ENCODE data around the gene CELSR1. TPM values are rescaled to one million over a fixed set of nuclear protein-coding genes. Genes with fewer than 3 reads are reported as not detected.

CELSR1 gene
- total RNA-seq, 1 experiment from 2014 or later: 33.2 TPM

GRCh38 chr22:46429325-46429853, 108.0 kb downstream of the CELSR1 start:
- POLR2A ChIA-PET: no interaction called here
- TF ChIP-seq CTCF (IDR thresholded peaks at IDR 0.05; ENCODE audit: insufficient read depth in 1 of 2, low read depth in 1 of 2, low read length in 1 of 2, severe bottlenecking in 1 of 2, unreplicated experiment in 1 of 2): no peak
- Mint-ChIP-seq H3K27me3 (ENCODE audit: insufficient read depth, unreplicated experiment) (no peaks in the 10 kb centered on the region), H3K36me3 (ENCODE audit: insufficient read depth, unreplicated experiment) (peaks cover 18% of the 10 kb centered on the region), H3K27ac (ENCODE audit: unreplicated experiment) (no peak overlapping the region), H3K9me3 (ENCODE audit: unreplicated experiment) (peaks cover 11% of the 10 kb centered on the region), H3K4me3 (ENCODE audit: unreplicated experiment) (no peak overlapping the region), H3K4me1 (ENCODE audit: low read depth, unreplicated experiment) (peaks cover 15% of the 10 kb centered on the region)
- Histone ChIP-seq H3K4me1 (peaks cover 21% of the 10 kb centered on the region), H3K9me3 (no peaks in the 10 kb centered on the region), H3K36me3 (ENCODE audit: control insufficient read depth, insufficient read depth, low read length) (no peaks in the 10 kb centered on the region), H3K4me3 (ENCODE audit: low read depth, low read length) (no peak overlapping the region), H3K27me3 (replicated peaks; ENCODE audit: control insufficient read depth, insufficient read depth, low read length) (no peaks in the 10 kb centered on the region)
- BruUV-seq (replicated peaks): no TSS peak
- intact Hi-C loops (cut with micrococcal nuclease; ENCODE audit: unreplicated experiment): no loop called here
- DNase-seq: no peak
- CTCF ChIA-PET: no interaction called here

DNA sequence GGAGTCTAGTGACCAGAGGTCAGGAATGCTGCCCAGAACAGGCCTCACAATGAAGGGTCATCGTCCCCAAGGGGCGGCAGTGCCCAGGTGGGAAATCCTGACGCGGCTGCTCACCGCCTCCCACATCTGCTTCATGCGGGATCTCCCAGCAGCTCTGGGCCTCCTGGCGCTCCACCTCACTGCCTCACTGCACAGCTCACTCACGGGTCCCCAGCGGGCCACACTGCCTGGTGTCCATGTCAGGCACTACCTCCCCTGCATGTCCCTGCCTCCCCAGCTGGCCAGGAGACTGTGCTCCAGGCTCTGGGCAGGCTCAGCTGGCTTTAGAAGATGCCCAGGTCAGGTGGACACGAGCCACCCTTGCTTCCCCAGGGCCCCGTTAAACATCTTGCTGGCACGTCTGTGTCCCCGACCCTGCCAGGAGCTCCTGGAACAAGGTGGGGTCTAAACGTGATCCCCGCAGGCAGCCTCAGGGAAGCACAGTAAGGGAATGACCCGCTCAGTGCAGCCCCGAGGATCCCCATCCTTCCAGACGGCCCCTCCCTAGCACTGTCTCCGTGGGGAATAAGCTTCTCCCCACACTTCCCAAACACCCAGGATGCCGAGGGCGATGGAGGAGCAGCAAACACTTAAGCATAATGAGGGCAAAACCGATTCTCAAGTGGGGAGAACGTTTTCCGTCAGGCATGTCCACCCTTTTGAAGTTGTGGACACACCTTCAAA, 108.7 kb downstream of the CELSR1 start:
- Histone ChIP-seq H3K4me1 (peaks cover 21% of the 10 kb centered on the region), H3K36me3 (ENCODE audit: control insufficient read depth, insufficient read depth, low read length) (no peaks in the 10 kb centered on the region), H3K4me3 (ENCODE audit: low read depth, low read length) (no peak overlapping the region), H3K9me3 (no peaks in the 10 kb centered on the region), H3K27me3 (replicated peaks; ENCODE audit: control insufficient read depth, insufficient read depth, low read length) (no peaks in the 10 kb centered on the region)
- intact Hi-C loops (cut with micrococcal nuclease; ENCODE audit: unreplicated experiment): no loop called here
- H3K27me3 Mint-ChIP-seq (ENCODE audit: insufficient read depth, unreplicated experiment): no peaks in the 10 kb centered on the region
- H3K27ac Mint-ChIP-seq (ENCODE audit: unreplicated experiment): no peak overlapping the region
- peaks cover 15% of the 10 kb centered on the region for H3K4me1 Mint-ChIP-seq (ENCODE audit: low read depth, unreplicated experiment)
- no TSS peak for BruUV-seq (replicated peaks)
- peaks cover 11% of the 10 kb centered on the region for H3K9me3 Mint-ChIP-seq (ENCODE audit: unreplicated experiment)
- no peak for TF ChIP-seq CTCF (IDR thresholded peaks at IDR 0.05; ENCODE audit: insufficient read depth in 1 of 2, low read depth in 1 of 2, low read length in 1 of 2, severe bottlenecking in 1 of 2, unreplicated experiment in 1 of 2)
- CTCF ChIA-PET: no interaction called here
- peaks cover 18% of the 10 kb centered on the region for H3K36me3 Mint-ChIP-seq (ENCODE audit: insufficient read depth, unreplicated experiment)
- DNase-seq: no peak
- no peak overlapping the region for H3K4me3 Mint-ChIP-seq (ENCODE audit: unreplicated experiment)
- POLR2A ChIA-PET: no interaction called here

DNA sequence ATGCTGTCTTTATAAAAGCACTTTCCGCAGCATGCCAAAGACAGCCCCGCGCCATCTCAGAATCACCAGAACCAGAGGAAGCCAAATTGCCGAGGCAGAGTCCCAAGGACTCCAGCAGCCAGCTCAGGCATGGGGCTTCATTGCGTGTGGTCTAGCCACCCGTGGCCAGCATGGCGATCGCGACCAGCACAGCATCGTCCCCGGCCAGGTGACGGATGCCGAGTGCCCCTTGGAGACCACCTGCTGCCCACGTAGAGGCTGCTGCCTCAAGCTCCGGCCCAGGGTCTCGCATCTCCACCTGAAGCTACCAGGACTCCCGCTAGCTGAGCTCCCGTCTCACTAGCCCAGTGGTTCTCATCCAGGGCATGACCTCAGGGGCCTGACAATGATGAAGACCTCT, 109.2 kb downstream of the CELSR1 start:
- ChIA-PET CTCF (no interaction called here), POLR2A (no interaction called here)
- no TSS peak for BruUV-seq (replicated peaks)
- no peak for TF ChIP-seq CTCF (IDR thresholded peaks at IDR 0.05; ENCODE audit: insufficient read depth in 1 of 2, low read depth in 1 of 2, low read length in 1 of 2, severe bottlenecking in 1 of 2, unreplicated experiment in 1 of 2)
- Histone ChIP-seq H3K27me3 (replicated peaks; ENCODE audit: control insufficient read depth, insufficient read depth, low read length) (no peaks in the 10 kb centered on the region), H3K36me3 (ENCODE audit: control insufficient read depth, insufficient read depth, low read length) (no peaks in the 10 kb centered on the region), H3K4me3 (ENCODE audit: low read depth, low read length) (no peak overlapping the region), H3K9me3 (no peaks in the 10 kb centered on the region), H3K4me1 (peaks cover 21% of the 10 kb centered on the region)
- Mint-ChIP-seq H3K4me1 (ENCODE audit: low read depth, unreplicated experiment) (peaks cover 15% of the 10 kb centered on the region), H3K36me3 (ENCODE audit: insufficient read depth, unreplicated experiment) (peaks cover 18% of the 10 kb centered on the region), H3K4me3 (ENCODE audit: unreplicated experiment) (no peak overlapping the region), H3K27ac (ENCODE audit: unreplicated experiment) (no peak overlapping the region), H3K27me3 (ENCODE audit: insufficient read depth, unreplicated experiment) (no peaks in the 10 kb centered on the region), H3K9me3 (ENCODE audit: unreplicated experiment) (peaks cover 11% of the 10 kb centered on the region)
- no peak for DNase-seq
- intact Hi-C loops (cut with micrococcal nuclease; ENCODE audit: unreplicated experiment): no loop called here
